ENCODE measurements around the gene ESR2.
"Not testable (repeated sequence)": the region's sequence is repeated elsewhere in the genome, so short reads cannot be mapped to it uniquely, and the experiment has no call there.

DNA sequence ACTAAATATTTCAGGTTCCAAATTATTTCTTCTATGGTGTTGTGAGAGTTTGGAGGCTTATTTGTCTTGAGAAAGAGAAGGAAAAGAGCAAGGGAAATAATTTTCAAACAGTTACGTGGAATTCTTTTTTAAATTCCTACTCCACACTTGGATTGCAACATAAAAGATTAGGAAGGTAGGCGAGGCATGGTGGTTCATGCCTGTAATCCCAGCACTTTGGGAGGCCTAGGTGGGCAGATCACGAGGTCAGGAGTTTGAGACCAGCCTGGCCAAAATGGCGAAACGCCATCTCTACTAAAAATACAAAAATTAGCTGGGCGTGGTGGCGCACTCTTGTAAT, 175.8 kb downstream of the ESR2 start:
- TF ChIP-seq, protein P1, sequence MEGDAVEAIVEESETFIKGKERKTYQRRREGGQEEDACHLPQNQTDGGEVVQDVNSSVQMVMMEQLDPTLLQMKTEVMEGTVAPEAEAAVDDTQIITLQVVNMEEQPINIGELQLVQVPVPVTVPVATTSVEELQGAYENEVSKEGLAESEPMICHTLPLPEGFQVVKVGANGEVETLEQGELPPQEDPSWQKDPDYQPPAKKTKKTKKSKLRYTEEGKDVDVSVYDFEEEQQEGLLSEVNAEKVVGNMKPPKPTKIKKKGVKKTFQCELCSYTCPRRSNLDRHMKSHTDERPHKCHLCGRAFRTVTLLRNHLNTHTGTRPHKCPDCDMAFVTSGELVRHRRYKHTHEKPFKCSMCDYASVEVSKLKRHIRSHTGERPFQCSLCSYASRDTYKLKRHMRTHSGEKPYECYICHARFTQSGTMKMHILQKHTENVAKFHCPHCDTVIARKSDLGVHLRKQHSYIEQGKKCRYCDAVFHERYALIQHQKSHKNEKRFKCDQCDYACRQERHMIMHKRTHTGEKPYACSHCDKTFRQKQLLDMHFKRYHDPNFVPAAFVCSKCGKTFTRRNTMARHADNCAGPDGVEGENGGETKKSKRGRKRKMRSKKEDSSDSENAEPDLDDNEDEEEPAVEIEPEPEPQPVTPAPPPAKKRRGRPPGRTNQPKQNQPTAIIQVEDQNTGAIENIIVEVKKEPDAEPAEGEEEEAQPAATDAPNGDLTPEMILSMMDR (IDR thresholded peaks at IDR 0.05; ENCODE audit: poor library complexity), result not testable (repeated sequence)
- not testable (repeated sequence) for TF ChIP-seq EZH2phosphoT487 (IDR thresholded peaks at IDR 0.05; ENCODE audit: low read depth, severe bottlenecking, unreplicated experiment); EZH2 (IDR thresholded peaks at IDR 0.05; ENCODE audit: borderline replicate concordance)

Measured in hepatocyte (in vitro differentiated cells).